ENCODE data around the gene MMAB. TPM values are rescaled to one million over a fixed set of nuclear protein-coding genes. Genes with fewer than 3 reads are reported as not detected.
A peak's percentile ranks its signal among the peaks of the same experiment; 100 is the strongest.

MMAB gene
- total and polyA plus RNA-seq, 4 donors = 47.1 to 101 (median 77.1) TPM

GRCh38 chr12:109590566-109590965, 17.3 kb upstream of the MMAB start:
- Histone ChIP-seq H3K4me1 (ENCODE audit: control insufficient read depth in 4 of 4, insufficient read depth in 4 of 4, low read length in 3 of 4) (peaks cover 5 to 56% (median 38%) of the 10 kb centered on the region in 4 donors), H3K9me3 (ENCODE audit: control insufficient read depth in 4 of 4, low read length in 3 of 4) (no peaks in the 10 kb centered on the region), H3K27me3 (ENCODE audit: control insufficient read depth in 4 of 4, insufficient read depth in 4 of 4, low read length in 3 of 4) (no peaks in the 10 kb centered on the region), H3K4me3 (ENCODE audit: low read depth in 1 of 3, low read length in 3 of 3) (no peak overlapping the region), H3K36me3 (ENCODE audit: control insufficient read depth in 4 of 4, insufficient read depth in 3 of 4, low read depth in 1 of 4, low read length in 3 of 4) (peaks cover 8 to 20% (median 12%) of the 10 kb centered on the region in 4 donors), H3K9ac (ENCODE audit: low read depth in 1 of 2, low read length in 2 of 2) (peak overlapping the region in 1 of 2 donors; percentile 50), H3K27ac (ENCODE audit: low read depth in 1 of 2, low read length in 2 of 2) (no peak overlapping the region)
- DNase-seq (ENCODE audit: low spot score) = no peak
- no peak for TF ChIP-seq JUND (IDR thresholded peaks at IDR 0.05)
- TF ChIP-seq GABPA (IDR thresholded peaks at IDR 0.05 in 1 of 2, conservative IDR thresholded peaks at IDR 0.05 in 1 of 2) = no peak
- no peak for TF ChIP-seq FOXA2 (IDR thresholded peaks at IDR 0.05)
- TF ChIP-seq EGR1 (IDR thresholded peaks at IDR 0.05; ENCODE audit: low read depth in 2 of 2) = no peak
- no peak for TF ChIP-seq CTCF (IDR thresholded peaks at IDR 0.05; ENCODE audit: low read depth, low read length, missing input control)
- no peak for TF ChIP-seq MAX (IDR thresholded peaks at IDR 0.05)
- TF ChIP-seq HNF4A (conservative IDR thresholded peaks at IDR 0.05) = no peak
- WGBS = 95% methylated on average over 8 of the region's 8 CpGs

GRCh38 chr12:109589691-109590245, 16.5 kb upstream of the MMAB start:
- H3K9me3 ChIP-seq (ENCODE audit: control insufficient read depth in 4 of 4, low read length in 3 of 4) = no peaks in the 10 kb centered on the region
- no peak for DNase-seq (ENCODE audit: low spot score)
- H3K4me1 ChIP-seq (ENCODE audit: control insufficient read depth in 4 of 4, insufficient read depth in 4 of 4, low read length in 3 of 4) = peaks cover 5 to 56% (median 37%) of the 10 kb centered on the region in 4 donors
- WGBS = 94% methylated on average over 16 of the region's 16 CpGs
- peak overlapping the region in 1 of 2 donors; percentile 78 for H3K27ac ChIP-seq (ENCODE audit: low read depth in 1 of 2, low read length in 2 of 2)
- no peak overlapping the region for H3K9ac ChIP-seq (ENCODE audit: low read depth in 1 of 2, low read length in 2 of 2)
- peaks cover 8 to 17% (median 11%) of the 10 kb centered on the region in 4 donors for H3K36me3 ChIP-seq (ENCODE audit: control insufficient read depth in 4 of 4, insufficient read depth in 3 of 4, low read depth in 1 of 4, low read length in 3 of 4)
- TF ChIP-seq HNF4A (conservative IDR thresholded peaks at IDR 0.05) (no peak), HNF4G (IDR thresholded peaks at IDR 0.05) (no peak), ZBTB33 (IDR thresholded peaks at IDR 0.05) (no peak), RAD21 (IDR thresholded peaks at IDR 0.05) (no peak), ATF3 (IDR thresholded peaks at IDR 0.05) (no peak), NR2F2 (IDR thresholded peaks at IDR 0.05) (no peak), JUND (IDR thresholded peaks at IDR 0.05) (no peak), YY1 (IDR thresholded peaks at IDR 0.05) (no peak), FOXA1 (IDR thresholded peaks at IDR 0.05) (no peak), TAF1 (conservative IDR thresholded peaks at IDR 0.05) (no peak), CTCF (IDR thresholded peaks at IDR 0.05; ENCODE audit: low read depth, low read length, missing input control) (no peak), GABPA (IDR thresholded peaks at IDR 0.05 in 1 of 2, conservative IDR thresholded peaks at IDR 0.05 in 1 of 2) (no peak), RXRA (IDR thresholded peaks at IDR 0.05) (no peak), MAX (IDR thresholded peaks at IDR 0.05) (no peak), EGR1 (IDR thresholded peaks at IDR 0.05; ENCODE audit: low read depth in 2 of 2) (no peak)
- no peaks in the 10 kb centered on the region for H3K27me3 ChIP-seq (ENCODE audit: control insufficient read depth in 4 of 4, insufficient read depth in 4 of 4, low read length in 3 of 4)
- H3K4me3 ChIP-seq (ENCODE audit: low read depth in 1 of 3, low read length in 3 of 3) = no peak overlapping the region
